ENCODE measurements around the gene MUSTN1. TPM values are rescaled to one million over a fixed set of nuclear protein-coding genes. Genes with fewer than 3 reads are reported as not detected.

Gene MUSTN1
- polyA plus RNA-seq (2012; ENCODE audit: insufficient read depth, insufficient read length), result not detected

GRCh38 chr3:52834871-52835501, at the start of gene MUSTN1:
MUSTN1 (minus strand) TSS chr3:52835019; CDS start chr3:52834948, 71 bp downstream.
- no peak within 1 kb of the TSS for H3K4me3 ChIP-seq (ENCODE audit: low read length)
- DNase-seq (ENCODE audit: low read depth, low spot score), result no peak

GRCh38 chr3:52882377-52882776, 47.6 kb upstream of the MUSTN1 start:
- no peak overlapping the region for H3K4me3 ChIP-seq (ENCODE audit: low read length)
- DNase-seq (ENCODE audit: low read depth, low spot score), result no peak

GRCh38 chr3:52881871-52882270, 47.1 kb upstream of the MUSTN1 start:
- DNase-seq (ENCODE audit: low read depth, low spot score), result no peak
- no peak overlapping the region for H3K4me3 ChIP-seq (ENCODE audit: low read length)

- H3K4me3 ChIP-seq (ENCODE audit: low read length), result no peak overlapping the region
- DNase-seq (ENCODE audit: low read depth, low spot score), result no peak
Observed at GRCh38 chr3:52880474-52880873, 45.7 kb upstream of the MUSTN1 start.

- DNase-seq (ENCODE audit: low read depth, low spot score), result no peak
Observed at GRCh38 chr3:52880047-52880446, 45.2 kb upstream of the MUSTN1 start.

GRCh38 chr3:52879581-52879980, 44.8 kb upstream of the MUSTN1 start:
- no peak overlapping the region for H3K4me3 ChIP-seq (ENCODE audit: low read length)
- DNase-seq (ENCODE audit: low read depth, low spot score), result no peak

More at GRCh38 chr3:52880047-52880446, 45.2 kb upstream of the MUSTN1 start:
- H3K4me3 ChIP-seq (ENCODE audit: low read length), result no peak overlapping the region

- no peak for DNase-seq (ENCODE audit: low read depth, low spot score)
- no peak overlapping the region for H3K4me3 ChIP-seq (ENCODE audit: low read length)
Observed at GRCh38 chr3:52879090-52879489, 44.3 kb upstream of the MUSTN1 start.

- DNase-seq (ENCODE audit: low read depth, low spot score), result no peak
- H3K4me3 ChIP-seq (ENCODE audit: low read length), result no peak overlapping the region
Observed at GRCh38 chr3:52877085-52877484, 42.3 kb upstream of the MUSTN1 start.

- DNase-seq (ENCODE audit: low read depth, low spot score), result peak; percentile 80
- peak overlapping the region; percentile 2; the same call in 1 of the 2 replicates for H3K4me3 ChIP-seq (ENCODE audit: low read length)
Observed at GRCh38 chr3:52874864-52875587, 40.2 kb upstream of the MUSTN1 start.

GRCh38 chr3:52874160-52874701, 39.4 kb upstream of the MUSTN1 start:
- peak overlapping the region; percentile 2; the same call in 1 of the 2 replicates for H3K4me3 ChIP-seq (ENCODE audit: low read length)
- no peak for DNase-seq (ENCODE audit: low read depth, low spot score)

GRCh38 chr3:52873433-52874159, 38.8 kb upstream of the MUSTN1 start:
- no peak overlapping the region for H3K4me3 ChIP-seq (ENCODE audit: low read length)
- DNase-seq (ENCODE audit: low read depth, low spot score), result no peak

- no peak overlapping the region for H3K4me3 ChIP-seq (ENCODE audit: low read length)
- DNase-seq (ENCODE audit: low read depth, low spot score), result no peak
Observed at GRCh38 chr3:52872245-52872644, 37.4 kb upstream of the MUSTN1 start.

GRCh38 chr3:52871761-52872160, 36.9 kb upstream of the MUSTN1 start:
- H3K4me3 ChIP-seq (ENCODE audit: low read length), result no peak overlapping the region
- no peak for DNase-seq (ENCODE audit: low read depth, low spot score)

- no peak for DNase-seq (ENCODE audit: low read depth, low spot score)
- H3K4me3 ChIP-seq (ENCODE audit: low read length), result no peak overlapping the region
Observed at GRCh38 chr3:52870471-52870870, 35.7 kb upstream of the MUSTN1 start.

GRCh38 chr3:52866427-52866826, 31.6 kb upstream of the MUSTN1 start:
- H3K4me3 ChIP-seq (ENCODE audit: low read length), result no peak overlapping the region
- DNase-seq (ENCODE audit: low read depth, low spot score), result no peak

- H3K4me3 ChIP-seq (ENCODE audit: low read length), result no peak overlapping the region
- no peak for DNase-seq (ENCODE audit: low read depth, low spot score)
Observed at GRCh38 chr3:52865994-52866393, 31.2 kb upstream of the MUSTN1 start.

GRCh38 chr3:52860424-52860768, 25.6 kb upstream of the MUSTN1 start:
- DNase-seq (ENCODE audit: low read depth, low spot score), result no peak

GRCh38 chr3:52859686-52860423, 25.0 kb upstream of the MUSTN1 start:
- no peak for DNase-seq (ENCODE audit: low read depth, low spot score)
- H3K4me3 ChIP-seq (ENCODE audit: low read length), result no peak overlapping the region

More at GRCh38 chr3:52860424-52860768, 25.6 kb upstream of the MUSTN1 start:
- no peak overlapping the region for H3K4me3 ChIP-seq (ENCODE audit: low read length)

GRCh38 chr3:52857864-52858263, 23.0 kb upstream of the MUSTN1 start:
- no peak for DNase-seq (ENCODE audit: low read depth, low spot score)
- H3K4me3 ChIP-seq (ENCODE audit: low read length), result no peak overlapping the region
